Mucosa of stomach (tissue), 1 donor: ENCODE results near the gene MBNL2.

Experiments used
- H3K27me3 ChIP-seq: one replicate; pipeline ENCODE4 v1.7.0; 2013; ENCODE audit warnings: mild to moderate bottlenecking, low read length; ENCODE audit not compliant: control insufficient read depth, insufficient read depth
- H3K36me3 ChIP-seq: one replicate; pipeline ENCODE4 v1.7.0; 2013; ENCODE audit warnings: low read length; ENCODE audit not compliant: control insufficient read depth, insufficient read depth
- H3K4me1 ChIP-seq: one replicate; pipeline ENCODE4 v1.7.0; 2013; ENCODE audit warnings: mild to moderate bottlenecking, low read length; ENCODE audit not compliant: control insufficient read depth, insufficient read depth
- H3K4me3 ChIP-seq: one replicate; pipeline ENCODE4 v1.7.0; 2013; ENCODE audit warnings: low read length
- H3K9ac ChIP-seq: one replicate; pipeline ENCODE4 v1.7.0; 2013; ENCODE audit warnings: mild to moderate bottlenecking, low read length, moderate library complexity
- H3K9me3 ChIP-seq: one replicate; pipeline ENCODE4 v1.7.0; 2013; ENCODE audit warnings: mild to moderate bottlenecking, low read length, moderate library complexity; ENCODE audit not compliant: control insufficient read depth
- donor health status: Pancreatic carcinoma.

The MBNL2 gene

GRCh38 chr13:97360610-97361009 lies 138.5 kb downstream of the MBNL2 start:
- Histone ChIP-seq H3K36me3 (no peaks in the 10 kb centered on the region), H3K4me3 (no peak overlapping the region), H3K9me3 (no peaks in the 10 kb centered on the region), H3K4me1 (no peaks in the 10 kb centered on the region), H3K9ac (no peak overlapping the region), H3K27me3 (no peaks in the 10 kb centered on the region)

- Histone ChIP-seq H3K36me3 (no peaks in the 10 kb centered on the region), H3K4me1 (no peaks in the 10 kb centered on the region), H3K27me3 (no peaks in the 10 kb centered on the region), H3K4me3 (no peak overlapping the region), H3K9ac (no peak overlapping the region), H3K9me3 (no peaks in the 10 kb centered on the region)
Observed at GRCh38 chr13:97364031-97364430, 141.9 kb downstream of the MBNL2 start.

DNA sequence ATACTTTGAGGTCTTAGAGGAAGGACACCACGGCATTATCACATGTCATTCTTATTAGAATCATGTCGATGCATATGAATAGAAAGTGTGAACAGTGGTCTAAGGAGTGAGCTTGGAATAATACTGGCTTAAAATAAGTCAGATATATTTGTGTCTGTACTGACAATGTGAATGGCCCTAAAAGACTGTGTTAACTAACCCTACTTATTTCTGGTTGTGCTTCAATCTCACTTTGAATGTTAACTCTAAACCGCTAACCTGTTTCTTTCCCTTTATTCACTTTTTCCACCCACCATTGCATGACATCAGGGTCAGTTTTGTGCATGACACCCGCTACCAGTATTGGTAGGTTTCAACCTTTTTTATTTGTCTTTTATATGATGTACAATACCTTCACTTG lies 142.7 kb downstream of the MBNL2 start:
- Histone ChIP-seq H3K4me1 (no peaks in the 10 kb centered on the region), H3K4me3 (no peak overlapping the region), H3K36me3 (no peaks in the 10 kb centered on the region), H3K9ac (no peak overlapping the region), H3K27me3 (no peaks in the 10 kb centered on the region), H3K9me3 (no peaks in the 10 kb centered on the region)

GRCh38 chr13:97366172-97366688 lies 144.1 kb downstream of the MBNL2 start:
- Histone ChIP-seq H3K9ac (no peak overlapping the region), H3K36me3 (no peaks in the 10 kb centered on the region), H3K4me1 (no peaks in the 10 kb centered on the region), H3K9me3 (no peaks in the 10 kb centered on the region), H3K4me3 (no peak overlapping the region), H3K27me3 (no peaks in the 10 kb centered on the region)

DNA sequence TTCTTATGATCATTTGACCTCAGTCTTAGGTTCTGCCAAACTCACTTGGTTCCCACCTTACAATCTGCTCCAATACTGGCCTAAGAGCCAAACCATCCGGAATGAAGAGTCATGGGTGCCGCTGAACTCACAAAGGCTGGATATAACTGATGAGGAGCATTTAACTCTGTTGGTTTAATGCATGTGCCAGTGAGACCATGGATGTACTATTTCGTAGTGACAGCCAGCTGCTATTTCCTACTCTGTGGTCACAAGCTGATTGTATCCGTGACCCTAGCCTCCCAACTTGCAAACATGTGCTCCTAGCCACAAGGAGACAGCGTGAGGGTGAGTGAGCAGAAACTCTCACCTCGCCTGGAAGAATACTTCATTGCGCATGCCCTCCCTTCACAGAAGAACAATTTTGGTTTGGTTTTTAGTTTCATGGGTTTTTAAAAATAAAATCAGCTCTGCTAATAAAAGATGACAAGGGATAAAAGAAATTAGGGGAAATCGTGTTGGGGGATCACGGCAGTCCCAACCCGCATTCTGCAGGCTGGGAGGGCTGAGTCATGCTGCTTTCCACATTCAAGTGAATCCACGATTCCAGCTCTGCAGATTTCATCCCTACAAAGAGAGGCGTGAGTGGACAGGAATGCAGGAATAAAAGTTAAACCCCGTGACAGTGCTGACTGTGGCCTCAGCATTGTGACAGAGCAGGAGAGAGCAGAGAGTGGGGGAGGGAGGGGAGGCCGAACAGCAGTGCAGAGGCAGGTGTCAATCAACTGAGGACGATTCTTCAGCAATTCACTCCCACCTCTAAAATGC lies 145.1 kb downstream of the MBNL2 start:
- no peaks in the 10 kb centered on the region for H3K4me1 ChIP-seq
- no peaks in the 10 kb centered on the region for H3K9me3 ChIP-seq
- no peak overlapping the region for H3K9ac ChIP-seq
- H3K36me3 ChIP-seq = no peaks in the 10 kb centered on the region
- H3K27me3 ChIP-seq = no peaks in the 10 kb centered on the region
- no peak overlapping the region for H3K4me3 ChIP-seq

DNA sequence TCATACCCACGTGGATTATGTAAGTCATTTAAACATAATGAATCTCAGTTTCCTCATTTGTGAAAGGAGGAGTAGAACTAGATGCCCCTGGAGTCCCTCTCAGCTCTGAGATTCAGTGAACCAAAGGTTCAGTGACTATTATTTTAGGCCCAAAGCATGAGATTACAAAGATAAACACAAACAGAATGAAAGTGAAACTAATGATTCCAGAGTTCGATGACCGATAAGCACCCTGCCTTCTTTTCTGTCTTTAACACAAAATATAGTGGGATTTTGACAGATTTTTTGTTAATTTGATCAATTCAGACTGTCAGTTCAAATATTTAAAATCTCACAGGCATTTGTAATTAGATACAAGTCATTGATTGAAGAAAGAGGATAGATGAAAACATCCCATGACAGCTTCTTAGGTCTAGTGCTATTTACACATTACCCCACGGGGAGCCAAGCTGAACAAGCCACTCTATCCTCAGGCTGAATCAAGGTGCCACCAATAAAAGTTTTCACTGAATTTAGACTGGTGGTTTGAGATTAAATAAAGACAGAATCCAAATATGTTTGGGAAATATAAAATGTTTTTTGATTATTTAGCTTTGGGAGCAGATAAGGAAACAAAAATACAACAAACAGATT lies 147.2 kb downstream of the MBNL2 start:
- peak overlapping the region; percentile 48 for H3K9ac ChIP-seq

DNA sequence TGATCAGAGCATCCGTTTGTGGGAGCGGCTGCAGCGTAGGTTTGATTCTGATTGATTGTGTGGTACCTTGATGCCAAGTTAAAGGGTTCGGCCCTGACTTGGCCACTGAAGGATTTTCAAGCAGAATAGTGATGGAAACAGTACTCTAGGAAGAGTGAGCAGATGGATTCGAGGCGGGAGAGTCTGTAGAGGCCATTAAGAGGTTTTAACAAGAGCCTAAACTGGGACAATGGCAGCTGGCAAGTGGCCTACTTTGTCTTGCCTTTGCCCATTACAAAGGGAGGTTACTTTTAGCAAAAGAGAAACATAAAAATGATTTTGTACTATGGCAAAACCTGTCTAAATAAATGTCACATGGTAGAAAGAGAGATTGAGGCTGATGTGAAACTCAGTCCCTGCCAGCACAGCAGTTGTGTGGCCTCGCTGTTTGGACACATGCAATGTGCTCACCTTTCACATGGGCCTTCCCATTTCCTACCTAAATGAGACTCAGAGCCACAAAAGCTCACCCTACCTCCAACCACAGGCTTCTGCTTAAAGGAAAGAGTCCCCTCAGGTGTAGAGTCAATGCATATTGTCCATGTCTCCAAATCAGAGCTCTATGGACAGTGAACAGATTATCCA lies 149.5 kb downstream of the MBNL2 start:
- H3K36me3 ChIP-seq = peaks cover 9% of the 10 kb centered on the region
- H3K4me1 ChIP-seq = no peaks in the 10 kb centered on the region
- H3K9me3 ChIP-seq = no peaks in the 10 kb centered on the region
- H3K9ac ChIP-seq = no peak overlapping the region
- no peak overlapping the region for H3K4me3 ChIP-seq
- H3K27me3 ChIP-seq = no peaks in the 10 kb centered on the region

More for the DNA sequence above, 147.2 kb downstream of the MBNL2 start:
- Histone ChIP-seq H3K4me1 (no peaks in the 10 kb centered on the region), H3K36me3 (no peaks in the 10 kb centered on the region), H3K27me3 (no peaks in the 10 kb centered on the region), H3K9me3 (no peaks in the 10 kb centered on the region), H3K4me3 (no peak overlapping the region)

- no peaks in the 10 kb centered on the region for H3K9me3 ChIP-seq
- H3K4me3 ChIP-seq = no peak overlapping the region
- no peaks in the 10 kb centered on the region for H3K4me1 ChIP-seq
- H3K36me3 ChIP-seq = peaks cover 15% of the 10 kb centered on the region
- no peak overlapping the region for H3K9ac ChIP-seq
- H3K27me3 ChIP-seq = no peaks in the 10 kb centered on the region
Observed at GRCh38 chr13:97372936-97373335, 150.8 kb downstream of the MBNL2 start.

DNA sequence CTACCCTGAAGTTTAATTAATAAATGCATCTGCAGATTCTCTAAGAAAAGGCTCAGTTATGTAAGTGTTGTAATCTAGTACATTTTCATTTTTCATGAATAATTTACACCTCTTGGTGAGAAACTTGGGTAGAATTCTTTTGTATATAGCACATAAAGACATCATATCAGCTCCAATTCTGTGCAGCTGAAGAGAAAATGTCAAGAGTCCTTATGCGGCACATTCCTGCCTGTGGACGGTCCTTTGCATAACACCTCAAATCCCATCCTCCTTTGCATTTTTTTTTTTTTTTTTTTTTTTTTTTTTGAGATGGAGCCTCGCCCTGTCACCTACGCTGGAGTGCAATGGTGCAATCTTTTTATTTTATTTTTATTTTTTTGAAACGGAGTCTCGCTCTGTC lies 151.7 kb downstream of the MBNL2 start:
- Histone ChIP-seq H3K36me3 (peaks cover 15% of the 10 kb centered on the region), H3K27me3 (no peaks in the 10 kb centered on the region), H3K4me3 (no peak overlapping the region), H3K4me1 (no peaks in the 10 kb centered on the region), H3K9ac (no peak overlapping the region), H3K9me3 (no peaks in the 10 kb centered on the region)

GRCh38 chr13:97376981-97377380 lies 154.8 kb downstream of the MBNL2 start:
- no peak overlapping the region for H3K9ac ChIP-seq
- peaks cover 16% of the 10 kb centered on the region for H3K36me3 ChIP-seq
- no peaks in the 10 kb centered on the region for H3K4me1 ChIP-seq
- H3K9me3 ChIP-seq = no peaks in the 10 kb centered on the region
- H3K4me3 ChIP-seq = no peak overlapping the region
- no peaks in the 10 kb centered on the region for H3K27me3 ChIP-seq

GRCh38 chr13:97379386-97379785 lies 157.3 kb downstream of the MBNL2 start:
- Histone ChIP-seq H3K27me3 (no peaks in the 10 kb centered on the region), H3K9ac (no peak overlapping the region), H3K9me3 (no peaks in the 10 kb centered on the region), H3K4me1 (no peaks in the 10 kb centered on the region), H3K36me3 (peaks cover 19% of the 10 kb centered on the region), H3K4me3 (no peak overlapping the region)

GRCh38 chr13:97380696-97381095 lies 158.6 kb downstream of the MBNL2 start:
- no peak overlapping the region for H3K4me3 ChIP-seq
- H3K9me3 ChIP-seq = no peaks in the 10 kb centered on the region
- H3K36me3 ChIP-seq = peaks cover 13% of the 10 kb centered on the region
- no peak overlapping the region for H3K9ac ChIP-seq
- H3K4me1 ChIP-seq = no peaks in the 10 kb centered on the region
- no peaks in the 10 kb centered on the region for H3K27me3 ChIP-seq
